Lower leg skin (tissue), 3 donors: ENCODE measurements around the gene LMOD1.

Experiments
- POLR2A ChIP-seq, 2 donors: fragments of 450-650 bp; IDR thresholded peaks; one replicate each; pipeline ENCODE4 v1.6.1; 2016 to 2017; ENCODE audit warnings: antibody characterized with exemption in 2 of 2, mild to moderate bottlenecking in 1 of 2, moderate library complexity in 1 of 2
- TF ChIP-seq, protein P1 (sequence below), 3 donors: fragments of 450-650 bp; IDR thresholded peaks; one replicate each; pipeline ENCODE4 v1.5.1; 2016; ENCODE audit warnings: antibody characterized with exemption in 3 of 3, mild to moderate bottlenecking in 3 of 3, moderate library complexity in 2 of 3

DNA sequence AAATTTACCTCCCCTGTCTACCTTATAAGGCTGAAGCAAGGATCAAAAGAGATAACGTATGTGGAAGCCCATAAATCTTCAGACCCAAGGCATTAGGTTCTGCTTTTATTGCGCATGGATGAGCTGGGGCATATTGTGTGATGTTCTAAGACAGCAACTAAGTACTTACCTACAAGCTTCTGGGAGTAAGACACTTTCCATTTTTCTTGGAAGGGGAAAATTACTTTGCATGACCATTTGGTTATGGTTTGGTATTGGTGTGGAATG, 21.1 kb downstream of the LMOD1 start:
- TF ChIP-seq, protein P1, sequence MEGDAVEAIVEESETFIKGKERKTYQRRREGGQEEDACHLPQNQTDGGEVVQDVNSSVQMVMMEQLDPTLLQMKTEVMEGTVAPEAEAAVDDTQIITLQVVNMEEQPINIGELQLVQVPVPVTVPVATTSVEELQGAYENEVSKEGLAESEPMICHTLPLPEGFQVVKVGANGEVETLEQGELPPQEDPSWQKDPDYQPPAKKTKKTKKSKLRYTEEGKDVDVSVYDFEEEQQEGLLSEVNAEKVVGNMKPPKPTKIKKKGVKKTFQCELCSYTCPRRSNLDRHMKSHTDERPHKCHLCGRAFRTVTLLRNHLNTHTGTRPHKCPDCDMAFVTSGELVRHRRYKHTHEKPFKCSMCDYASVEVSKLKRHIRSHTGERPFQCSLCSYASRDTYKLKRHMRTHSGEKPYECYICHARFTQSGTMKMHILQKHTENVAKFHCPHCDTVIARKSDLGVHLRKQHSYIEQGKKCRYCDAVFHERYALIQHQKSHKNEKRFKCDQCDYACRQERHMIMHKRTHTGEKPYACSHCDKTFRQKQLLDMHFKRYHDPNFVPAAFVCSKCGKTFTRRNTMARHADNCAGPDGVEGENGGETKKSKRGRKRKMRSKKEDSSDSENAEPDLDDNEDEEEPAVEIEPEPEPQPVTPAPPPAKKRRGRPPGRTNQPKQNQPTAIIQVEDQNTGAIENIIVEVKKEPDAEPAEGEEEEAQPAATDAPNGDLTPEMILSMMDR (IDR thresholded peaks at IDR 0.05), result no peak
- TF ChIP-seq POLR2A (IDR thresholded peaks at IDR 0.05), result no peak
